Pancreas (tissue), 10 donors: Measurements from ENCODE around the gene EXOC3L1. TPM values are rescaled to one million over a fixed set of nuclear protein-coding genes. Genes with fewer than 3 reads are reported as not detected.

Source experiments
- ATAC-seq, 4 donors: fragments of 200-7000 bp; cut with Tn5 transposase; one replicate each; pipeline versions ENCODE4 v1.8.0 to v1.9.1; 2020; ENCODE audit warnings: mild to moderate bottlenecking in 4 of 4, moderate library complexity in 4 of 4
- DNase-seq, 6 donors: peaks; one replicate each; pipeline ENCODE4 v3.0.0-alpha.2; 2020
- FAIRE-seq: peaks from 2 replicates; lab custom pipeline; 2012; peaks lifted over from hg19 to GRCh38; lab: Jason Lieb, UNC
- H3K27ac ChIP-seq, 4 donors: fragments of 200-600 bp; sonication (generic); 1 replicate in 3 of 4; 2 replicates in 1 of 4; pipeline versions ENCODE4 v1.5.0 to v1.8.0; 2020
- H3K27me3 ChIP-seq, 4 donors: fragments of 200-600 bp; one replicate each; pipeline ENCODE4 v1.8.0; 2021
- H3K36me3 ChIP-seq, 3 donors: fragments of 200-600 bp; sonication (generic) in 1 of 3; one replicate each; pipeline versions ENCODE4 v1.5.0 to v1.8.0; 2020 to 2021
- H3K4me1 ChIP-seq, 3 donors: fragments of 200-600 bp; one replicate each; pipeline ENCODE4 v1.8.0; 2021
- H3K4me3 ChIP-seq, 4 donors: fragments of 200-600 bp; sonication (generic) in 2 of 4; one replicate each; pipeline versions ENCODE4 v1.5.0 to v1.8.0; 2020 to 2021
- H3K9me3 ChIP-seq, 4 donors: fragments of 200-600 bp; one replicate each; pipeline ENCODE4 v1.8.0; 2021
- CTCF ChIP-seq, 4 donors: fragments of 200-600 bp; sonication (generic) in 3 of 4; IDR thresholded peaks; one replicate each; pipeline versions ENCODE4 v1.5.0 to v1.8.0; 2021; ENCODE audit warnings: antibody characterized with exemption in 4 of 4
- WGBS, 2 donors: extraction: QIAGEN DNeasy Blood & Tissue Kit; methylation state at CpG; one replicate each; pipeline ENCODE4 v1.1.7; 2013; 5-methylcytosine and 5-hydroxymethylcytosine counted together
- intact Hi-C, 3 donors: fragments of 100-400 bp; cut with DNase I; formaldehyde crosslinking; loops; one replicate each; pipeline versions ENCODE4 v1.11.1 to v1.14.2; 2022
- polyA plus RNA-seq, 2 donors: library from polyadenylated mRNA; stranded (reverse); fragments of 200-250 nt; gene quantifications; one replicate each; pipeline ENCODE4 v1.2.3, GENCODE V29; 2013
- total RNA-seq, 6 donors: library from RNA; stranded (reverse); fragmentation: NEBNext Ultra II Directional in 4 of 6; extraction: Animal tissue kit (Norgen Biotek cat#: 25700) in 4 of 6; gene quantifications; one replicate each; pipeline versions ENCODE4 v1.2.1 to v1.2.4, GENCODE V29; 2021 to 2023
- donor health status: healthy with polysubstance abuse.
- donor health status: DM: no; HTN: no; CAD: no; lungs with moderate emphysema.
- donor health status: DM: no; HTN: no; CAD: no.
- donor health status: control.
- donor health status: control.
- donor health status: Bipolar disorder and iron deficiency.
- donor health status: DM: yes; HTN: yes; CAD: no.
- donor health status: DM: no; HTN: no; CAD: no.
- donor health status: DM: no; HTN: no; CAD: no.
- donor health status: DM: yes; HTN: yes; CAD: no.

EXOC3L1 gene
- total and polyA plus RNA-seq, 8 donors, result 0.67 to 6.2 (median 1.5) TPM

GRCh38 chr16:67148656-67149275 lies 41.2 kb downstream of the EXOC3L1 start:
- intact Hi-C loops, result loop anchor here in 1 of 3 donors (10.0 kb wide), 1 partner anchor 254 kb away; no protein-coding TSS in a partner anchor
- peaks cover 0 to 10% (median 10%) of the 10 kb centered on the region in 3 donors for H3K36me3 ChIP-seq
- H3K4me1 ChIP-seq, result no peaks in the 10 kb centered on the region
- no peak for DNase-seq
- ATAC-seq, result no peak
- TF ChIP-seq CTCF (IDR thresholded peaks at IDR 0.05), result no peak
- 89 to 90% methylated on average over 11 of the region's 11 CpGs for WGBS, 2 donors
- H3K4me3 ChIP-seq, result no peak overlapping the region
- no peak overlapping the region for H3K27ac ChIP-seq
- no peaks in the 10 kb centered on the region for H3K27me3 ChIP-seq
- FAIRE-seq, result no peak
- H3K9me3 ChIP-seq, result no peaks in the 10 kb centered on the region

GRCh38 chr16:67148221-67148620 lies 41.7 kb downstream of the EXOC3L1 start:
- Histone ChIP-seq H3K27ac (no peak overlapping the region), H3K36me3 (peaks cover 2 to 12% (median 10%) of the 10 kb centered on the region in 3 donors), H3K9me3 (no peaks in the 10 kb centered on the region), H3K4me3 (no peak overlapping the region), H3K27me3 (no peaks in the 10 kb centered on the region), H3K4me1 (no peaks in the 10 kb centered on the region)
- intact Hi-C loops, result loop anchor here in 1 of 3 donors (10.0 kb wide), 1 partner anchor 253 kb away; no protein-coding TSS in a partner anchor
- WGBS, 2 donors, result 87 to 95% methylated on average over 2 of the region's 2 CpGs
- DNase-seq, result no peak
- ATAC-seq, result no peak
- TF ChIP-seq CTCF (IDR thresholded peaks at IDR 0.05), result no peak
- FAIRE-seq, result no peak

- 96 to 98% methylated on average over 4 of the region's 4 CpGs for WGBS, 2 donors
- intact Hi-C loops, result loop anchor here in 1 of 3 donors (10.0 kb wide), 1 partner anchor 253 kb away; no protein-coding TSS in a partner anchor
- Histone ChIP-seq H3K4me3 (no peak overlapping the region), H3K4me1 (no peaks in the 10 kb centered on the region), H3K27ac (no peak overlapping the region), H3K36me3 (peaks cover 2 to 14% (median 10%) of the 10 kb centered on the region in 3 donors), H3K9me3 (no peaks in the 10 kb centered on the region), H3K27me3 (no peaks in the 10 kb centered on the region)
- TF ChIP-seq CTCF (IDR thresholded peaks at IDR 0.05), result no peak
- DNase-seq, result no peak
- FAIRE-seq, result no peak
- no peak for ATAC-seq
These were observed 42.3 kb downstream of the EXOC3L1 start for GRCh38 chr16:67147437-67148140.

- no peak for ATAC-seq
- Histone ChIP-seq H3K4me3 (no peak overlapping the region), H3K4me1 (no peaks in the 10 kb centered on the region), H3K36me3 (peaks cover 2 to 21% (median 10%) of the 10 kb centered on the region in 3 donors), H3K27ac (no peak overlapping the region), H3K27me3 (no peaks in the 10 kb centered on the region), H3K9me3 (no peaks in the 10 kb centered on the region)
- no peak for DNase-seq
- 84 to 85% methylated on average over 7 of the region's 7 CpGs for WGBS, 2 donors
- intact Hi-C loops, result loop anchor here in 1 of 3 donors (10.0 kb wide), 1 partner anchor 252 kb away; no protein-coding TSS in a partner anchor
- FAIRE-seq, result no peak
- TF ChIP-seq CTCF (IDR thresholded peaks at IDR 0.05), result no peak
These were observed 43.2 kb downstream of the EXOC3L1 start for GRCh38 chr16:67146523-67147357.
